ENCODE data around the gene CD55. TPM values are rescaled to one million over a fixed set of nuclear protein-coding genes. Genes with fewer than 3 reads are reported as not detected.

Gene CD55
- total and polyA plus RNA-seq, 8 donors = 8.1 to 168 (median 25.6) TPM

DNA sequence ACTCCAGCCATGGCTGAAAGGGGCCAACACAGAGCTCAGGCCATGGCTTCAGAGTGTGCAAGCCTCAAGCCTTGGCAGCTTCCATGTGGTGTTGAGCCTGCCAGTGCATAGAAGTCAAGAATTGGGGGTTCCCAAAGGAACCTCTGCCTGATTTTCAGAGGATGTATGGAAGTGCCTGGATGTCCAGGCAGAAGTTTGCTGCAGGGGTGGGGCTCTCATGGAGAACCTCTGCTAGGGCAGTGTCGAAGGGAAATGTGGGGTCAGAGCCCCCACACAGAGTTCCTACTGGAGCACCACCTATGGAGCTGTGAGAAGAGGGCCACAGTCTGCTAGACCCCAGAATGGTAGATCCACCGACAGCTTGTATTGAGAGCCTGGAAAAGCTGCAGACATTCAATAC is 29.8 kb upstream of the CD55 start:
- no peak for DNase-seq
- peaks cover 0 to 9% (median 4%) of the 10 kb centered on the region in 4 donors for H3K9me3 ChIP-seq
- H3K27ac ChIP-seq = no peak overlapping the region
- H3K4me3 ChIP-seq = no peak overlapping the region
- WGBS, 5 donors = 83 to 98% (median 96%) methylated on average over 2 of the region's 2 CpGs
- H3K27me3 ChIP-seq = no peaks in the 10 kb centered on the region
- intact Hi-C loops (cut with DNase I; ENCODE audit: low total_unique reads) = no loop called here
- TF ChIP-seq POLR2A (IDR thresholded peaks at IDR 0.05) (no peak), EP300 (IDR thresholded peaks at IDR 0.05) (no peak)
- TF ChIP-seq, protein P1, sequence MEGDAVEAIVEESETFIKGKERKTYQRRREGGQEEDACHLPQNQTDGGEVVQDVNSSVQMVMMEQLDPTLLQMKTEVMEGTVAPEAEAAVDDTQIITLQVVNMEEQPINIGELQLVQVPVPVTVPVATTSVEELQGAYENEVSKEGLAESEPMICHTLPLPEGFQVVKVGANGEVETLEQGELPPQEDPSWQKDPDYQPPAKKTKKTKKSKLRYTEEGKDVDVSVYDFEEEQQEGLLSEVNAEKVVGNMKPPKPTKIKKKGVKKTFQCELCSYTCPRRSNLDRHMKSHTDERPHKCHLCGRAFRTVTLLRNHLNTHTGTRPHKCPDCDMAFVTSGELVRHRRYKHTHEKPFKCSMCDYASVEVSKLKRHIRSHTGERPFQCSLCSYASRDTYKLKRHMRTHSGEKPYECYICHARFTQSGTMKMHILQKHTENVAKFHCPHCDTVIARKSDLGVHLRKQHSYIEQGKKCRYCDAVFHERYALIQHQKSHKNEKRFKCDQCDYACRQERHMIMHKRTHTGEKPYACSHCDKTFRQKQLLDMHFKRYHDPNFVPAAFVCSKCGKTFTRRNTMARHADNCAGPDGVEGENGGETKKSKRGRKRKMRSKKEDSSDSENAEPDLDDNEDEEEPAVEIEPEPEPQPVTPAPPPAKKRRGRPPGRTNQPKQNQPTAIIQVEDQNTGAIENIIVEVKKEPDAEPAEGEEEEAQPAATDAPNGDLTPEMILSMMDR (IDR thresholded peaks at IDR 0.05) = no peak
- no peaks in the 10 kb centered on the region for H3K36me3 ChIP-seq
- no peaks in the 10 kb centered on the region for H3K4me1 ChIP-seq

DNA sequence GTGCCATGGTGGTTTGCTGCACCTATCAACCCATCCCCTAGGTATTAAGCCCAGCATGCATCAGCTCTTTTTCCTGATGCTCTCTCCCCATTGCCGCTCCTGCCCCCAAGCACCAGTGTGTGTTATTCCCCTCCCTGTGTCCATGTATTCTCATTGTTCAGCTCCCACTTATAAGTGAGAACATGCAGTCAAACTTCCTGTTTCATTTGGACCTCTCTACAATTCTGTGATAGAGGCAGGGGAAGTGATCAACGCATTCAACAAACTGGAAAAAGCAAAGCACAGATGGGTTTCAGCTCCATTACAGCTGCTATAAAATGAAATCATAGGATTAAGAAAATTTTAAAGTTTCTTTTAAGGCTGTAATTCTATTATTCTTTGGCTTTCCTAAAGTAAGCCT is 23.3 kb upstream of the CD55 start:
- TF ChIP-seq POLR2A (IDR thresholded peaks at IDR 0.05) = no peak
- TF ChIP-seq POLR2AphosphoS5 (IDR thresholded peaks at IDR 0.05) = no peak
- no peak for TF ChIP-seq EP300 (IDR thresholded peaks at IDR 0.05)
- TF ChIP-seq, protein P1 (IDR thresholded peaks at IDR 0.05) = no peak
- no peaks in the 10 kb centered on the region for H3K9me3 ChIP-seq
- no peak overlapping the region for H3K4me3 ChIP-seq
- 45 to 72% (median 63%) methylated on average over 2 of the region's 2 CpGs for WGBS, 5 donors
- no peaks in the 10 kb centered on the region for H3K36me3 ChIP-seq
- intact Hi-C loops (cut with DNase I; ENCODE audit: low total_unique reads) = no loop called here
- no peaks in the 10 kb centered on the region for H3K27me3 ChIP-seq
- DNase-seq = no peak
- peak overlapping the region in 4 of 5 donors; percentile 23 to 76 (median 58) for H3K27ac ChIP-seq
- peaks cover 0 to 16% (median 10%) of the 10 kb centered on the region in 4 donors for H3K4me1 ChIP-seq

DNA sequence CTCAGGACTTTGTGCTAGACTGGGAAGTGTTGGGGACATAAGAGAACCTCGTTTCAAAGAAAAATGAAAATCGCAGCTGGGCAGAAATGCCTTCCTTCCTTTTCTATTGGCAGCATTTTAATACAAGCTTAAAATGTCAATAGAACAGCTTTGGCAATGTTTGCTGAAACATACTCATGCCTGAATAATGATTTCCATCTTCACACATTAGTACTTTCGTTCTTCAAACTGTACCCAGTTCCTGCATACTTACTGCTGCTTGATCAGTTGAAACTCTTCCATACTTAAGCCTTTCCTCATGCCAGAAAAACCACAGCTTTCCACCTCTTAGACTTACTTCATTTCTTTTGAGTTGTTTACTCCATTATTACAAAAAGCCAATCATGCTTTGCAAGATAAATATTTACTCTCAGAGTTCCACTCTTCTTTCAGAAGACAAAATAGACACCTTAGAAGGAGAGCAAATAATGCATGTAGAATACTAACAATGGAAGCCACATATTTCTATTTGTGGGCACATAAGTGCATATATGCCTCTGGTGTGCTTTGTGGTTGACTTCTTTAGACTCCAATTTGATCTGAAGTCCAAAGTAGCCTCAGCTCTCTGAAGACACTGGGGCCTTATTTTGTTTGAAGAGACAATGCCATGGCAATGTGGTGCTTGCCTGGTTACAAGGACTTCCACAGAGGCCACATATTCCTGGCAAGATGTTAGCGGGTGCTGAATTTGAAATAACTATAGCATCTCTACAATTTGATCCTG is 22.7 kb upstream of the CD55 start:
- Histone ChIP-seq H3K4me1 (peaks cover 0 to 16% (median 10%) of the 10 kb centered on the region in 4 donors), H3K27ac (peak overlapping the region in 4 of 5 donors; percentile 23 to 76 (median 58)), H3K9me3 (no peaks in the 10 kb centered on the region), H3K36me3 (no peaks in the 10 kb centered on the region), H3K27me3 (no peaks in the 10 kb centered on the region), H3K4me3 (no peak overlapping the region)
- DNase-seq = no peak
- intact Hi-C loops (cut with DNase I; ENCODE audit: low total_unique reads) = no loop called here
- TF ChIP-seq POLR2AphosphoS5 (IDR thresholded peaks at IDR 0.05) (peak in 1 of 3 donors; percentile 66), EP300 (IDR thresholded peaks at IDR 0.05) (no peak)
- TF ChIP-seq, protein P1 (IDR thresholded peaks at IDR 0.05) = no peak
- 32 to 53% (median 46%) methylated on average over 4 of the region's 4 CpGs for WGBS, 5 donors

DNA sequence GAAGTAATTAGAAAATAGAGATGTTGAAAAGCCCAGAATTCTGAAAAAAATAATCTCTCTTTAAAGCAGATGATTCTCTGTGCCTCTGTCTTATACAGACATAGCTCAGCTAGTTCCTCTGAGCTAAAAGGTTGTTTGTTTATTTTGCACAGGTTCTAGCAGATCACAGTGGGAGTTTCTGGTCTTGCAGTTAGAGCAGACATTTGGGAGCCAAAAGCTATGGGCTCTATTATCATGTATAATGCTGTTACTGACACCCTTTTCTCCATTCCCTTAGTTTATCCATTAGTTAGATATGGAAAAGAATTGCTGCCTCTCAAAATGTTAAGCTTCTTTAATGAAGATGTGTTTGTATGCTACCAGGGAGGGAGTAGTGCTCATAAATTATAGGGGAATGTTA is 20.5 kb upstream of the CD55 start:
- intact Hi-C loops (cut with DNase I; ENCODE audit: low total_unique reads) = no loop called here
- H3K9me3 ChIP-seq = no peaks in the 10 kb centered on the region
- DNase-seq = no peak

More for the DNA sequence above, 20.5 kb upstream of the CD55 start:
- no peak for TF ChIP-seq POLR2A (IDR thresholded peaks at IDR 0.05)
- TF ChIP-seq EP300 (IDR thresholded peaks at IDR 0.05) = no peak
- no peak overlapping the region for H3K27ac ChIP-seq
- H3K4me1 ChIP-seq = peaks cover 0 to 16% (median 10%) of the 10 kb centered on the region in 4 donors
- H3K4me3 ChIP-seq = no peak overlapping the region
- no peaks in the 10 kb centered on the region for H3K27me3 ChIP-seq
- H3K36me3 ChIP-seq = no peaks in the 10 kb centered on the region
